ENCODE results near the gene MSANTD1.
"Not testable (repeated sequence)": the region's sequence is repeated elsewhere in the genome, so short reads cannot be mapped to it uniquely, and the experiment has no call there.

MSANTD1 gene

GRCh38 chr4:3291969-3292570 is 43.1 kb downstream of the MSANTD1 start:
- DNase-seq (ENCODE audit: low spot score in 2 of 2) (no peak), ATAC-seq (peak; percentile 40)
- Mint-ChIP-seq H3K4me1 (peaks cover 25% of the 10 kb centered on the region), H3K9me3 (no peaks in the 10 kb centered on the region), H3K4me3 (peak overlapping the region; percentile 93), H3K36me3 (no peaks in the 10 kb centered on the region), H3K27ac (peak overlapping the region; percentile 91)

DNA sequence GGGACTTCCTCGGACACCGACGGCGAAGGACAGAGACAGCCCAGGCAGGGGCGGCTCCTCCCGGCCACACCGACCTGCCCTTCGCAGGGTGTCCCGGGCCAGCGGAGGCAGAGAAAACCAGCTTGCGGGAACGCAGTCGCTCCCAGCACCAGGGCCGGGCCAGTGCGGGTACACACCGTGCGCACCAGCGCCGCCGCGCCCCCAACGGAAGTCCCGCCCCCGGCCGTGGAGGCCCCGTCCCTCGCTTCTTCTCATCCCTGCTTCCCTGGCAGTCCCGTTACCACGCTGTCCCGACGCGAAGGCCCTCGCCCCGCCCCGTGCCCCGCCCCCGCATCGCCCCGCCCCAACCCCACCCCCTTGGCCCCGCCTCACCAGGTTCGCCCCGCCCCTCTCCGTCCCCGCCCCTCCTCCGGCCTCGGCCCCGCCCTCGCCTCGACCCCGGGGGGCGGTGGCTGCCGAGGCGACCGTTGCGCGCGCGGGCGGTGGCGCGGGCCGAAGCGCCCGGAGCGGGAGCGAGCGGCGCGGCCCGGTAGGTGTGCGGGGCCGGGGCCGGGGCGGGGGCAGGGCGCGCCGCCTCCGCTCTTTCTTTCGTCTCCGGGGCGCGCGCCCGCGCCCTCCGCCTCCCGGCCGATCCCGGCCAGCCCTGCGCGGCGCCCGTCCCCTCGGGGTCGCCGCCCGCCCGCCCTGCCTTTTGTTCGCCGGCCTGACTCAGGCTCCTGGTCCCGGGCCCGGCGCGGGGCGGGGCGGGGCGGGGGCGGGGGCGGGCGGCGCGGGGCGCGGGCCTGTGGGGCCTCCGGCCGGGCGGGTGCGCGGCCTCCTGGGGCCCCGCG is 43.8 kb downstream of the MSANTD1 start, which contains the start of gene RGS12:
Gene RGS12 (plus strand): TSS at position 451 of the 830 bp plus-strand sequence. CDS start 23,150 bp downstream, outside the sequence.
- peak; percentile 93 for ATAC-seq

DNA sequence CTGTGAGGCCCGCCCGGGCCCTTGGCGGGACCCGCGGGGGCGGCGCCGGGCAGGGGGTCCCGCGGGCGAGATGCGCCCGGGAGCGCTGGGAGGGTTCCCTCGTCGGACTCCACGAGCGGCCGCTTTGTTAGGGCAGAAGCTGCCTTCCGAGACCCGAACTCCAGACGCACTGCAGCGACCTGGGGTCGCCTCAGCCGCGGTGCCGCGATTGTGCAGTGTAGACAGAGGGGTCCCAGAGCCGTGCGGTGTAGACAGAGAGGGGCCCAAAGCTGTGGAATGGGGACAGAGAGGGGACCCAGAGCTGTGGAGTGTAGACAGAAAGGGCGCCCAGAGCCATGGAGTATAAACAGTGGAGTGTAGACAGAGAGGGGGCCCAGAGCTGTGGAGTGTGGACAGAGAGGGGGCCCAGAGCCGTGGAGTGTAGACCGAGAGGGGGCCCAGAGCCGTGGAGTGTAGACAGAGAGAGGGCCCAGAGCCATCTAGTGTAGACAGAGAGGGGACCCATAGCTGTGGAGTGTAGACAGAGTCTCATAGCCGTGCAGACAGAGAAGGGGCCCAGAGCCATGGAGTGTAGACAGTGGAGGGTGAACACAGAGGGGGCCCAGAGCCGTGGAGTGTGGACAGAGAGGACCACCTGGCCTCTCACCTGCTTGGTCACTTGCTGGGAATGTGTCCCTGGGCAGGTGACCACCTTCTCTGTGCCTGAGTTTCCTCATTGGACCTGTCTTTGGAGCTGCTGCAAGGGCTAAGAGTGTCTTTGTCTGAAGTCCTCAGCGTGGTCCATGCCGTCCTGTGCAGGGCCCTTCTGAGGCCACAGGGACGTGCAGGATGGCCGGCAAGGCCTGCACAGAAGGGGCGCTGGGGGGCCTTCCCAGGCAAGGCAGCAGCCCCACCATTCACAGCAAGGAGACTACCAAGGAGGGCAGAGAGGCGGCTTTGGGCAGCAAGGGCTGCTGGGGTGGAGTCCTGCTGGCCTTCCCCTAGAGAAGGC is 44.7 kb downstream of the MSANTD1 start:
- peaks cover 3% of the 10 kb centered on the region for H3K9me3 Mint-ChIP-seq
- peak overlapping the region; percentile 11 for H3K27ac Mint-ChIP-seq
- peak overlapping the region; percentile 70 for H3K4me3 Mint-ChIP-seq
- DNase-seq (ENCODE audit: low spot score in 2 of 2) = no peak
- peaks cover 25% of the 10 kb centered on the region for H3K4me1 Mint-ChIP-seq
- ATAC-seq = no peak
- no peaks in the 10 kb centered on the region for H3K36me3 Mint-ChIP-seq

More for the DNA sequence above, 43.8 kb downstream of the MSANTD1 start, which contains the start of gene RGS12:
- Mint-ChIP-seq H3K27ac (peak within 1 kb of the TSS; percentile 91), H3K4me1 (peaks cover 25% of the 10 kb centered on the region), H3K9me3 (peaks cover 3% of the 10 kb centered on the region), H3K36me3 (no peaks in the 10 kb centered on the region), H3K4me3 (peak within 1 kb of the TSS; percentile 93)
- peak; percentile 78 to 96 for DNase-seq (ENCODE audit: low spot score in 2 of 2)

GRCh38 chr4:3294401-3295241 is 45.7 kb downstream of the MSANTD1 start:
- Mint-ChIP-seq H3K36me3 (no peaks in the 10 kb centered on the region), H3K27ac (no peak overlapping the region), H3K4me1 (peaks cover 25% of the 10 kb centered on the region), H3K9me3 (peaks cover 3% of the 10 kb centered on the region), H3K4me3 (peak overlapping the region; percentile 70)
- DNase-seq (ENCODE audit: low spot score in 2 of 2) = no peak
- no peak for ATAC-seq

DNA sequence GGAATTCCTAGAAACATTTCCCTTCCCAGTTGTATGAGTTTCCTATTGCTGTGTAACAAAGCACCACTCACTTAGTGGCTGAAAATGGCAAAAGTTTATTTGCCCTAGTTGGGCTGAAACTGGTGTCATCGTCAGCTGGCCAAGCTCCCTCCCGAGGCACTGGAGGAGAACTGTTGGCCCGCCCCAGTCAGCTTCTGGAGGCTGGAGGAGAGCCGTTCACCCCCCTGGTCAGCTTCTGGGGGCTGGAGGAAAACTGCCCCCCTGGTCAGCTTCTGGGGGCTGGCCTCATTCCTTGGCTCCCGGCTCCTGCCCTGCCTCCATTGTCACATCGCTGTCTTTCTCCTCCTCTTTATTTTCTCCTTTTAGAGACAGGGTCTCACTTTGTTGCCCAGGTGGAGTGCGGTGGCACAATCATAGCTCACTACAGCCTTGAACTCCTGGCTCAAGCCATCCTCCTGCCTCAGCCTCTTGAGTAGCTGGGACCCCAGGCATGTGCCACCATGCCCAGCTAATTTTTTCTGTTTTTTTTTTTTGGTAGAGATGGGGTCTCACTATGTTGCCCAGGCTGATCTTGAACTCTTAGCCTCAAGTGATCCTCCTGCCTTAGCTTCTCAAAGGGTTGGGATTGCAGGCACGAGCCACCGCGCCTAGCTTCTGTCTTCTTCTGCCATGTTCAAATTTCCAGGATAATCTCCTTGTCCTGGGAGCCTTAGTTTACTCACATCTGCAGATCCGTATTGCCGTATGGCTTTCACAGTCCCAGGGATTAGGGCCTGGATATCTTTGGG is 47.1 kb downstream of the MSANTD1 start:
- DNase-seq (ENCODE audit: low spot score in 2 of 2) (no peak), ATAC-seq (no peak)
- H3K4me3 Mint-ChIP-seq = no peak overlapping the region
- H3K36me3 Mint-ChIP-seq = no peaks in the 10 kb centered on the region
- no peak overlapping the region for H3K27ac Mint-ChIP-seq
- peaks cover 3% of the 10 kb centered on the region for H3K9me3 Mint-ChIP-seq
- peaks cover 29% of the 10 kb centered on the region for H3K4me1 Mint-ChIP-seq

- ATAC-seq (no peak), DNase-seq (ENCODE audit: low spot score in 2 of 2) (no peak)
- Mint-ChIP-seq H3K4me1 (peaks cover 32% of the 10 kb centered on the region), H3K4me3 (no peak overlapping the region), H3K27ac (no peak overlapping the region), H3K36me3 (no peaks in the 10 kb centered on the region), H3K9me3 (peaks cover 3% of the 10 kb centered on the region)
Measured at GRCh38 chr4:3296651-3297050, 47.7 kb downstream of the MSANTD1 start.

GRCh38 chr4:3297066-3297859 is 48.3 kb downstream of the MSANTD1 start:
- H3K9me3 Mint-ChIP-seq = peaks cover 3% of the 10 kb centered on the region
- H3K4me3 Mint-ChIP-seq = no peak overlapping the region
- no peak for ATAC-seq

DNA sequence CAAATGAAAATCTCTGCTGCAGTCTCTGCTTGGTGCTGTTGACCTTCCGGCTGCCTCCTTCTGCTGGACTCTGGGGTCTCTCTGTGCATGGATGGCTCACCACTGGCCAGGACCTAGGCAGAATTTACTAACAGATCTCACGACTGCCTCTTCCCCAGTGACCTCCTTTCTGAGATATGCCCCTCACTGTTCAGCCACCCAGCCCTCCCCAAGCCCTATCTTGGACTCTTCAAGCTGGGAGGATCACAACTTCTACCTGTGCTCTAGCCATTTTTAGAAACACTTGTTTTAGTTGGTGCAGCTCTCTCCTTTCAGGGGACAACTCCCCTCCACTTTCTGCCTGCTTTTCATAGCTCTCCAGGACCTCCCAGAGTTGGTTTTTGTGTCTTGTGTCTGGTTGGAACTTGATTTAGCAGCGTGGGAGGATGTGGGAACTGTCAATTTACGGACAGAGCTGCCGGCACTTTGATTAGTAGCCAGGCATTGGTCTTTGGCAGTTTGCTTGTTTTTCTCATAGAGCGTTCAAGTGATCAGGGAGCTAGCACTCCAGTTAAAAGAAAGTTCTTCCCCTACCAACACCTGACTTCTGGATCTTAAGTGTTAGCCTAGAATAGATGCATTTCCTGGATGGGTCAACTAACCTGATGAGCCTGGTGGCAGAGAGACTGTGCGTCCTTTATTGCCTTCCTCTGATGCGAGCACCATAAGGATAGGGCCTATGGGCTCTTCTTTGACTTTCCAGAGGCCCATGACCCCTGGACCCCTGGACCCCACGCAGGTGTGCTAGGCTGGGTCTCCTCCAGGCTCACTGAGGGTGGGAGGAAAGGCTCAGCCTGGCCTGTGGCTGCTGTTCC is 50.4 kb downstream of the MSANTD1 start:
- DNase-seq (ENCODE audit: low spot score in 2 of 2) = no peak
- Mint-ChIP-seq H3K36me3 (no peaks in the 10 kb centered on the region), H3K4me3 (no peak overlapping the region), H3K4me1 (peaks cover 40% of the 10 kb centered on the region), H3K27ac (no peak overlapping the region), H3K9me3 (peaks cover 3% of the 10 kb centered on the region)
- no peak for ATAC-seq

More at GRCh38 chr4:3297066-3297859, 48.3 kb downstream of the MSANTD1 start:
- H3K27ac Mint-ChIP-seq = no peak overlapping the region
- H3K4me1 Mint-ChIP-seq = peaks cover 34% of the 10 kb centered on the region
- H3K36me3 Mint-ChIP-seq = no peaks in the 10 kb centered on the region
- DNase-seq (ENCODE audit: low spot score in 2 of 2) = no peak

- Mint-ChIP-seq H3K4me3 (no peak overlapping the region), H3K4me1 (peaks cover 36% of the 10 kb centered on the region), H3K27ac (no peak overlapping the region), H3K36me3 (no peaks in the 10 kb centered on the region), H3K9me3 (peaks cover 3% of the 10 kb centered on the region)
- ATAC-seq (no peak), DNase-seq (ENCODE audit: low spot score in 2 of 2) (no peak)
Measured at GRCh38 chr4:3299976-3300671, 51.2 kb downstream of the MSANTD1 start.

DNA sequence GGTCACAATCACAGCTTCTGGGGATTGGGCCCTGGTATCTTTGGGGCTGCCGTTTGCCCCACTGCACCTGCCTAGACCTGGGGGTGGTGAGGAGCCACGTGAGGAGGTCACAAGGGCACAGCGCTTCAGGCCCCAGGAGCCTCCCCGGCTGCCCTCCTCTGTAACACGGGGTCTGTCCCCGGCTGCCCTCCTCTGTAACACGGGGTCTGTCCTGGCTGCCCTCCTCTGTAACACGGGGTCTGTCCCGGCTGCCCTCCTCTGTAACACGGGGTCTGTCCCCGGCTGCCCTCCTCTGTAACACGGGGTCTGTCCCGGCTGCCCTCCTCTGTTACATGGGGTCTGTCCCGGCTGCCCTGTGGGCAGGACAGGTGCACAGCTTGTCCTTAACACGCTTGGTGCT is 51.9 kb downstream of the MSANTD1 start:
- not testable (repeated sequence) for DNase-seq (ENCODE audit: low spot score in 2 of 2); H3K36me3 Mint-ChIP-seq; H3K9me3 Mint-ChIP-seq; ATAC-seq
- H3K4me1 Mint-ChIP-seq = peaks cover 43% of the 10 kb centered on the region
- peak overlapping the region; percentile 66 for H3K27ac Mint-ChIP-seq
- peak overlapping the region; percentile 78 for H3K4me3 Mint-ChIP-seq

- peaks cover 3% of the 10 kb centered on the region for H3K9me3 Mint-ChIP-seq
- ATAC-seq = no peak
- H3K27ac Mint-ChIP-seq = peak overlapping the region; percentile 66
- peak overlapping the region; percentile 78 for H3K4me3 Mint-ChIP-seq
- H3K4me1 Mint-ChIP-seq = peaks cover 50% of the 10 kb centered on the region
- DNase-seq (ENCODE audit: low spot score in 2 of 2) = no peak
- no peaks in the 10 kb centered on the region for H3K36me3 Mint-ChIP-seq
Measured at GRCh38 chr4:3301450-3302172, 52.7 kb downstream of the MSANTD1 start.

Data from stimulated activated effector memory CD8-positive, alpha-beta T cell treated with anti-CD3 and anti-CD28 coated beads, Interleukin-12 subunit alpha, Interleukin-12 subunit beta, amount 100 ng/mL, for 72 hours (primary cell).